H1 (cell line): ENCODE data around the gene NUP42. TPM values are rescaled to one million over a fixed set of nuclear protein-coding genes. Genes with fewer than 3 reads are reported as not detected.

Experiments
- RBBP5 ChIP-seq: IDR thresholded peaks from 2 replicates; pipeline ENCODE4 v1.7.1; 2012; ENCODE audit warnings: low read depth, mild to moderate bottlenecking, inconsistent platforms, low read length, moderate library complexity, borderline replicate concordance
- TBP ChIP-seq: IDR thresholded peaks from 2 replicates; pipeline ENCODE4 v1.6.1; 2011; ENCODE audit warnings: low read depth, low read length, improper control_type of control experiment
- ZNF274 ChIP-seq: IDR thresholded peaks from 2 replicates; pipeline ENCODE4 v1.7.0; 2012; ENCODE audit warnings: low read length, borderline replicate concordance; ENCODE audit errors: extremely low read depth
- polyA plus RNA-seq, 7 experiments: library from polyadenylated mRNA; depleted of rRNA in 3 of 7; stranded (reverse) in 5 of 7; unstranded in 2 of 7; fragments of >200 nt in 5 of 7; fragments of 200-250 nt in 2 of 7; gene quantifications; 1 replicate in 5 of 7; 2 replicates in 1 of 7; 4 replicates in 1 of 7; pipeline versions ENCODE4 v1.2.1 to v1.2.3, GENCODE V29; 2011 to 2013; ENCODE audit warnings: missing spikeins in 2 of 7, mixed read lengths in 2 of 7
- total RNA-seq: library from RNA; stranded (reverse); fragmentation: NEBNext Ultra II Directional; extraction: Animal tissue kit (Norgen Biotek cat#: 25700); gene quantifications from 2 replicates; pipeline ENCODE4 v1.2.1, GENCODE V29; 2021
- TF ChIP-seq, protein P1 (sequence below): IDR thresholded peaks from 2 replicates; pipeline ENCODE4 v1.6.1; 2012; ENCODE audit warnings: inconsistent platforms
- TF ChIP-seq, protein P2 (sequence below), 3 experiments: IDR thresholded peaks; 1 replicate in 2 of 3; 2 replicates in 1 of 3; pipeline versions ENCODE4 v1.5.1 to v1.6.1; 2011; ENCODE audit warnings: low read length in 3 of 3, mild to moderate bottlenecking in 3 of 3, inconsistent platforms in 2 of 3, low read depth in 1 of 3, moderate library complexity in 1 of 3; ENCODE audit not compliant: insufficient read depth in 1 of 3; ENCODE audit errors: control extremely low read depth in 1 of 3

Gene NUP42
- total and polyA plus RNA-seq, 2 of the 8 experiments (the other 6 are each of a cell fraction or from before 2014, with no cell fraction given), result 31.8 to 41.2 TPM

DNA sequence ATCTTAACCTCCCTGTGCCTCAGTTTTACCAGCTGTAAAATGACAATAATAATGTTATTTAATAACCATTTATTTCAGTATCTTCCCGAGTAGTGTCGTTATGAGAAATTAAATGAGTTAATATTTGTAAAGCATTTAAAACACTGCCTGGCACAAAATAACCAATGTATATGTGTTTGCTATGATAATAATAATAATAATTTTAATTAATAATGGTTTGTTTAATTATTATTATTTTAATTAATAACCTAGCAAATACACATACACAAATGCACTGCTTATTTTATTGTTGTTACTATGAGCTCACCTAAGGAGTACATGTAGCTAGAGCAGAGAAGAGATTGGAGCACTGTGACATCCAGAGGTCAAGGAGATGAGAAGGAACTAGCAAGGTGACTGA, 46.6 kb downstream of the NUP42 start (continued):
- TF ChIP-seq, protein P1, sequence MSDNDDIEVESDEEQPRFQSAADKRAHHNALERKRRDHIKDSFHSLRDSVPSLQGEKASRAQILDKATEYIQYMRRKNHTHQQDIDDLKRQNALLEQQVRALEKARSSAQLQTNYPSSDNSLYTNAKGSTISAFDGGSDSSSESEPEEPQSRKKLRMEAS, result no peak
- TF ChIP-seq, protein P2, sequence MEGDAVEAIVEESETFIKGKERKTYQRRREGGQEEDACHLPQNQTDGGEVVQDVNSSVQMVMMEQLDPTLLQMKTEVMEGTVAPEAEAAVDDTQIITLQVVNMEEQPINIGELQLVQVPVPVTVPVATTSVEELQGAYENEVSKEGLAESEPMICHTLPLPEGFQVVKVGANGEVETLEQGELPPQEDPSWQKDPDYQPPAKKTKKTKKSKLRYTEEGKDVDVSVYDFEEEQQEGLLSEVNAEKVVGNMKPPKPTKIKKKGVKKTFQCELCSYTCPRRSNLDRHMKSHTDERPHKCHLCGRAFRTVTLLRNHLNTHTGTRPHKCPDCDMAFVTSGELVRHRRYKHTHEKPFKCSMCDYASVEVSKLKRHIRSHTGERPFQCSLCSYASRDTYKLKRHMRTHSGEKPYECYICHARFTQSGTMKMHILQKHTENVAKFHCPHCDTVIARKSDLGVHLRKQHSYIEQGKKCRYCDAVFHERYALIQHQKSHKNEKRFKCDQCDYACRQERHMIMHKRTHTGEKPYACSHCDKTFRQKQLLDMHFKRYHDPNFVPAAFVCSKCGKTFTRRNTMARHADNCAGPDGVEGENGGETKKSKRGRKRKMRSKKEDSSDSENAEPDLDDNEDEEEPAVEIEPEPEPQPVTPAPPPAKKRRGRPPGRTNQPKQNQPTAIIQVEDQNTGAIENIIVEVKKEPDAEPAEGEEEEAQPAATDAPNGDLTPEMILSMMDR (IDR thresholded peaks at IDR 0.05; ENCODE audit: control extremely low read depth in 1 of 3, insufficient read depth in 1 of 3, low read depth in 1 of 3, low read length in 3 of 3), result no peak
- TF ChIP-seq RBBP5 (no peak), ZNF274 (no peak), TBP (no peak)
- TF ChIP-seq, all 59 proteins: peak for 0
